IPS DF 6.9 (cell line): ENCODE measurements around the gene KRT2.

Experiments
- DNase-seq: peaks from one replicate; pipeline ENCODE4 v3.0.0-alpha.2; 2013; ENCODE audit warnings: low read depth, low spot score
- H3K27ac ChIP-seq: one replicate; pipeline ENCODE4 v1.5.1; 2013; ENCODE audit warnings: low read length, control low read depth
- H3K27me3 ChIP-seq: 2 replicates; pipeline ENCODE4 v1.6.1; 2013; ENCODE audit warnings: mild to moderate bottlenecking, low read length; ENCODE audit not compliant: control insufficient read depth, insufficient read depth
- H3K36me3 ChIP-seq: 2 replicates; pipeline ENCODE4 v1.6.1; 2013; ENCODE audit warnings: low read length; ENCODE audit not compliant: control insufficient read depth, insufficient read depth
- H3K4me1 ChIP-seq: 2 replicates; pipeline ENCODE4 v1.6.1; 2013; ENCODE audit warnings: low read length; ENCODE audit not compliant: control insufficient read depth, insufficient read depth
- H3K4me3 ChIP-seq: 2 replicates; pipeline ENCODE4 v1.5.1; 2013; ENCODE audit warnings: mild to moderate bottlenecking, low read length
- H3K9me3 ChIP-seq: 2 replicates; pipeline ENCODE4 v1.6.1; 2013; ENCODE audit warnings: low read length, inconsistent platforms; ENCODE audit not compliant: control insufficient read depth, insufficient read depth
- WGBS: extraction: QIAGEN DNeasy Blood & Tissue Kit; methylation state at CpG from one replicate; pipeline ENCODE4 v1.1.7; 2013; ENCODE audit warnings: mixed read lengths, missing lambda C conversion rate; ENCODE audit not compliant: insufficient read length, insufficient coverage; 5-methylcytosine and 5-hydroxymethylcytosine counted together

KRT2 gene

GRCh38 chr12:52657250-52657902 is 5.4 kb upstream of the KRT2 start:
- no peaks in the 10 kb centered on the region for H3K36me3 ChIP-seq
- no peaks in the 10 kb centered on the region for H3K9me3 ChIP-seq
- WGBS: no CpG with 5 or more reads among the region's 6 CpGs
- H3K27ac ChIP-seq: no peak overlapping the region
- no peak for DNase-seq
- no peaks in the 10 kb centered on the region for H3K27me3 ChIP-seq
- H3K4me3 ChIP-seq: no peak overlapping the region
- no peaks in the 10 kb centered on the region for H3K4me1 ChIP-seq

- no CpG with 5 or more reads among the region's 4 CpGs for WGBS
- DNase-seq: no peak
Measured at GRCh38 chr12:52656616-52657015, 4.6 kb upstream of the KRT2 start.

GRCh38 chr12:52655720-52656124 is 3.7 kb upstream of the KRT2 start:
- no peak for DNase-seq
- H3K36me3 ChIP-seq: no peaks in the 10 kb centered on the region
- no peaks in the 10 kb centered on the region for H3K9me3 ChIP-seq
- H3K4me3 ChIP-seq: no peak overlapping the region
- no peaks in the 10 kb centered on the region for H3K27me3 ChIP-seq
- WGBS: no CpG with 5 or more reads among the region's 8 CpGs
- H3K27ac ChIP-seq: no peak overlapping the region
- H3K4me1 ChIP-seq: no peaks in the 10 kb centered on the region

More at GRCh38 chr12:52656616-52657015, 4.6 kb upstream of the KRT2 start:
- no peak overlapping the region for H3K27ac ChIP-seq
- no peaks in the 10 kb centered on the region for H3K9me3 ChIP-seq
- no peaks in the 10 kb centered on the region for H3K27me3 ChIP-seq
- H3K4me3 ChIP-seq: no peak overlapping the region
- H3K4me1 ChIP-seq: no peaks in the 10 kb centered on the region
- H3K36me3 ChIP-seq: no peaks in the 10 kb centered on the region

- Histone ChIP-seq H3K4me3 (no peak overlapping the region), H3K36me3 (no peaks in the 10 kb centered on the region), H3K9me3 (no peaks in the 10 kb centered on the region), H3K4me1 (no peaks in the 10 kb centered on the region), H3K27ac (no peak overlapping the region), H3K27me3 (no peaks in the 10 kb centered on the region)
- DNase-seq: no peak
- no CpG with 5 or more reads among the region's 6 CpGs for WGBS
Measured at GRCh38 chr12:52655251-52655650, 3.2 kb upstream of the KRT2 start.

- no peaks in the 10 kb centered on the region for H3K4me1 ChIP-seq
- WGBS: no CpG with 5 or more reads among the region's 12 CpGs
- H3K36me3 ChIP-seq: no peaks in the 10 kb centered on the region
- H3K9me3 ChIP-seq: no peaks in the 10 kb centered on the region
- H3K4me3 ChIP-seq: no peak overlapping the region
- no peak overlapping the region for H3K27ac ChIP-seq
- DNase-seq: no peak
- H3K27me3 ChIP-seq: no peaks in the 10 kb centered on the region
Measured at GRCh38 chr12:52650520-52651081, 1.4 kb downstream of the KRT2 start.

GRCh38 chr12:52649066-52649465 is 2.9 kb downstream of the KRT2 start:
- no peak overlapping the region for H3K27ac ChIP-seq
- no peaks in the 10 kb centered on the region for H3K27me3 ChIP-seq
- H3K9me3 ChIP-seq: no peaks in the 10 kb centered on the region
- WGBS: no CpG with 5 or more reads among the region's 6 CpGs
- no peaks in the 10 kb centered on the region for H3K4me1 ChIP-seq
- H3K4me3 ChIP-seq: no peak overlapping the region
- no peaks in the 10 kb centered on the region for H3K36me3 ChIP-seq
- DNase-seq: no peak

- H3K36me3 ChIP-seq: no peaks in the 10 kb centered on the region
- no CpG with 5 or more reads among the region's 8 CpGs for WGBS
Measured at GRCh38 chr12:52648012-52648550, 3.9 kb downstream of the KRT2 start.

GRCh38 chr12:52647601-52648000 is 4.4 kb downstream of the KRT2 start:
- WGBS: no CpG with 5 or more reads among the region's 9 CpGs
- Histone ChIP-seq H3K9me3 (no peaks in the 10 kb centered on the region), H3K4me1 (no peaks in the 10 kb centered on the region), H3K4me3 (no peak overlapping the region), H3K36me3 (no peaks in the 10 kb centered on the region), H3K27me3 (no peaks in the 10 kb centered on the region), H3K27ac (no peak overlapping the region)
- no peak for DNase-seq

More at GRCh38 chr12:52648012-52648550, 3.9 kb downstream of the KRT2 start:
- no peaks in the 10 kb centered on the region for H3K9me3 ChIP-seq
- no peaks in the 10 kb centered on the region for H3K27me3 ChIP-seq
- H3K4me1 ChIP-seq: no peaks in the 10 kb centered on the region
- no peak overlapping the region for H3K4me3 ChIP-seq
- DNase-seq: no peak
- H3K27ac ChIP-seq: no peak overlapping the region

GRCh38 chr12:52646613-52647012 is 5.4 kb downstream of the KRT2 start:
- no peaks in the 10 kb centered on the region for H3K36me3 ChIP-seq
- no peak for DNase-seq
- no peak overlapping the region for H3K4me3 ChIP-seq
- no peak overlapping the region for H3K27ac ChIP-seq
- H3K9me3 ChIP-seq: no peaks in the 10 kb centered on the region
- H3K4me1 ChIP-seq: no peaks in the 10 kb centered on the region
- whole genome bisulfite sequencing: no CpG with 5 or more reads among the region's 12 CpGs
- H3K27me3 ChIP-seq: no peaks in the 10 kb centered on the region

- no CpG with 5 or more reads among the region's 4 CpGs for WGBS
- no peak for DNase-seq
Measured at GRCh38 chr12:52645982-52646381, 6.0 kb downstream of the KRT2 start.

More at GRCh38 chr12:52645982-52646381, 6.0 kb downstream of the KRT2 start:
- no peaks in the 10 kb centered on the region for H3K9me3 ChIP-seq
- no peaks in the 10 kb centered on the region for H3K27me3 ChIP-seq
- no peaks in the 10 kb centered on the region for H3K4me1 ChIP-seq
- H3K4me3 ChIP-seq: no peak overlapping the region
- no peak overlapping the region for H3K27ac ChIP-seq
- no peaks in the 10 kb centered on the region for H3K36me3 ChIP-seq
